Measurements from ENCODE around the gene STEAP3. TPM values are rescaled to one million over a fixed set of nuclear protein-coding genes. Genes with fewer than 3 reads are reported as not detected.
"Not testable (repeated sequence)": the region's sequence is repeated elsewhere in the genome, so short reads cannot be mapped to it uniquely, and the experiment has no call there.

Gene STEAP3
- total RNA-seq, 1 donor from 2014 or later, result 4.6 TPM

DNA sequence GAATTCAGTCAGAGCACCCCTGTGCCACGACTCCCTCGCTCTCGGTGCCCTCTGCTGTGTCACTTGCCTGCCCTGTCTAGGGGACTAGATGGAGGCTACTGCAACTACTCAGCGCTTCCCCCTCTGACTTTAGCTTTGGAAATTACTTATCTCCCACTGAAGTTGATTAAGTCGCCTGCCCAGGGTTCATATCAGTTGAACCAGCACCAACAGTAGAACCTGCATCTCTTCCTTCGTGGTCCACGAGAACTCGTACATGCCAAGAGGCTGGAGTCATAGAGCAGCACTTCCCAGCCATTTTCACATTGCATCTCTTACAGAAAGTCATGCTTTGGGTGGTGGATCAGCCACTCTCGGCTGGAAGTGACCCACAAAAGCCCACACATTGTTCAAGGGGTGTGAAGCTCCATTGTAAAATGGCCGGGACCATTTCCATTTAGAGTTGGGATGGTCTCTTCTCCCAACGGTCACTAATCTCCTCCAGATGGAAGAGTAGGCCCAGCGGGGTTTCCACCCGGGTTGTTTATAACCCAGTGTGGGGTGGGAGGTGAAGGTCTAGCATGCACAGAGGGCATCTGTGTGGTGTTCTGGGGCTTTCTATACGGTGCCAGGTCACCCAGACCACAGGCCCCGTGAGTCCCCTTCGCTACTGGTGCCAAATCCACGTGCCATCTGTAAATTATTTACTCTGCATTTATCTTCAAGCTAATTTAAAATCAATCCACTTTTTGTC lies 38.0 kb downstream of the STEAP3 start:
- DNase-seq (ENCODE audit: low read depth in 2 of 2), result no peak

GRCh38 chr2:119263025-119263424 lies 39.4 kb downstream of the STEAP3 start:
- DNase-seq (ENCODE audit: low read depth in 2 of 2), result no peak

DNA sequence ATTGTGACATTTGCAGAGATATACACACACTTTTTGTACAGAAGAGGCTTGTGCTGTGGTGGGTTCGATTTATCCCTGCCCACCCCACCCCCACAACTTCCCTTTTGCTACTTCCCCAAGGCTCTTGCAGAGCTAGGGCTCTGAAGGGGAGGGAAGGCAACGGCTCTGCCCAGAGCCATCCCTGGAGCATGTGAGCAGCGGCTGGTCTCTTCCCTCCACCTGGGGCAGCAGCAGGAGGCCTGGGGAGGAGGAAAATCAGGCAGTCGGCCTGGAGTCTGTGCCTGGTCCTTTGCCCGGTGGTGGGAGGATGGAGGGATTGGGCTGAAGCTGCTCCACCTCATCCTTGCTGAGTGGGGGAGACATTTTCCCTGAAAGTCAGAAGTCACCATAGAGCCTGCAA lies 40.0 kb downstream of the STEAP3 start:
- DNase-seq (ENCODE audit: low read depth in 2 of 2), result no peak

DNA sequence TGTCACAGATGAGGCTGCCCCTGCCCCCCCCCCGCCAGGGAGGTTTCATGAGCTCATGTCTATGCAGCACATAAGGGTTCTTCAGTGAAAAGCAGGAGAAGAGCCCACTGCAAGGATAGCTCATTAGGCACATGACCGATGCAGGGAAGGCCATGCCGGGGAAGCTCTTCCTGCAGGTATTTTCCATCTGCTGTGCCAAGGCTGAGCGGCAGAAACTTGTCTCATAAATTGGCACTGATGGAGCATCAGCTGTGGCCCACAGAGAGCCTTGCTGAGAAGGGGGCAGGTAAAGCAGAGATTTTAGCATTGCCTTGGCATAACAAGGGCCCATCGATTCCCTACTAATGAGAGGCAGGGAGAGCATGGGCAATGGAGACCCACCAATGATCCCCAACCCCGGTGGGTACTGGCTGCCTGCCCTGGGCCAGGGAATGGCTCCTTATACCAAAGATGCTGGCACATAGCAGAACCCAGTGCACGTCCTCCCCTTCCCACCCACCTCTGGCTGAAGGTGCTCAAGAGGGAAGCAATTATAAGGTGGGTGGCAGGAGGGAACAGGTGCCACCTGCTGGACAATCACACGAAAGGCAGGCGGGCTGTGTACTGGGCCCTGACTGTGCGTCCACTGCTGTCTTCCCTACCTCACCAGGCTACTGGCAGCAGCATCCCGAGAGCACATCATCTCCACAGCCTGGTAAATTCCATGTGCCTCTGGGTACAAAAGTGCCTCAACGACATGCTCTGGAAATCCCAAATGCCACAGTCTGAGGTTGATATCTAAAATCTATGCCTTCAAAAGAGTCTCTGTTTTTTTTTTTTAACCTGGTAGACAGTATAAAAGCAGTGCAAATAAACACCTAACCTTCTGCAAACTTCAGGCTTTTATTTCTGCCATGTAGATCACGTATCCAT lies 41.4 kb downstream of the STEAP3 start:
- peak; percentile 61 to 87 for DNase-seq (ENCODE audit: low read depth in 2 of 2)

DNA sequence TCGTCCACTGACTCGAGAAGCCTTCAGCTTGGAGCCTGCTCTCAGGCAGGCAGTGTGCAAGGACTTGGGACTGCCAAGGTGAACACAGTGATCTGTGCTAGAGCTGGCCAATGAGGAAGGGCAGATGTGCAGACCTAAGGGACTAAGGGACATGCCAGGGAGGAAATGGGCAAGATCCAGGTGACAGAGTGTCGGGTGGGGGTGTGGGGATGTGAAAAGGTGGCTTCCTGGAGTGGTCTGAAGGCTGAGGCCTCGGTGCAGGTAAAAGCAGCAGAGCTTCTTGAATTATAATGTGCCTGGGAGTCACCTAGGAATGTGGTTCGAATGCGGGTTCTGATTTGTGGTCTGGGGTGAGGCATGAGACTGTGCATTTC lies 42.0 kb downstream of the STEAP3 start:
- DNase-seq (ENCODE audit: low read depth in 2 of 2), result no peak

DNA sequence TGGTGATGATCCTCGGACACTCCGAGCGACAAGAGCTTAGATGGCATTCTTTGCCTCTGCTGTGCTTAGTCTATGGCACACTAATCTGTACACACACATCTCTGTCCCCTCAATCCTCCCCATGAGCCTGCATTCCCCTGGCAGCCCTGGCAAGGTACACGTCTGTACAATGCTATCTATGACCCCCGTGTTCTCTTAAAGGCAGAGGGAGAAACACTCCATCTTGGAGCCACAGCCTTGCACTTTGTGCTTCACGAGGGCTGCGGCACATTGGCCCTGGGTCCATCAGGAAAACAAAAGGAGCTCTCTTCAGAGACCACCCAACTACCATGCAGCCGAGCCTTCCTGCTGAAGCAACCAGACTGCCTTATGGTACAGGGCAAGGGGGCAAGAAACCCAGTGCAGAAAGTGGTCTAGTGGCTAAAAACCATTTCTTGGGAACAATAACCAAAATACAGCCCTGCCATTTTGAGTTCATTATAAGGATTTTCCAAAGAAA lies 42.5 kb downstream of the STEAP3 start:
- DNase-seq (ENCODE audit: low read depth in 2 of 2), result no peak

DNA sequence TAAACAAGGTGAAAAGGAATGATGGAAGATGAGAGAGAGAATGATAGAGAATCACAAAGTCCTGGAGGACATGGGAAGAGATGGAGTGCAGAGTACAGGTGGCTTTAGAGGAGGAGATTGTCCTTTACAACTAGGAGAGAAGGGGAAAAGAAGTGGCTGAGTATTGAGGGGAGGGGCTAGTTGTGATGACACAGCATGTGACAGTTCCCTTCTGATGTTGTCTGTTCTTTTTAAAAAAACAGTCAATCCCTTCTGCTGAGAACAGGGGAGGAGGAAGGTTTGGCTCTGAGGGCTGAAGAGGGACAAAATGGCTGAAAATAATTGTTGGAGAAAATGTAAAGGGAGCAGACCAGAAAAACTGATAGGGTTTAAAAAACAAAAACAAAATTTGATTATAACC lies 44.0 kb downstream of the STEAP3 start:
- DNase-seq (ENCODE audit: low read depth in 2 of 2), result no peak

DNA sequence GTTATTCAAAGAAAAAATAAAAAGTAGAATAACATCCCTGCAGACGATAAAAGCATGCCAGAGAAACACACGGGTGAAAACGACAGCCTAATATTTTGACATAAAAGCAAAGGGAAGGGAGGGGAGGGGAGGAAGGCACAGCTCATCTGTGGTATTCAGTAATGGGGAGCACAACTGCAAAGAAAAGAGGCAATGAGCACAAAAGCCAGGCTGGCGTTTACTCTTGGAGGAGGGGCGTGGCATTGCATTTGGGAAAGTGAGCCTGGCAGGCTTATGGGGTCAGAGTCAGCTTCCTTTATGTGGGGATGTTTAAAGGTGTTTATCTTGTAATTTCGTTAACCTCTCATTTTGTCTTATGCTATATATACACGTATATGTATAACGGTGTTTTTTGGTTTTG lies 53.2 kb downstream of the STEAP3 start:
- DNase-seq (ENCODE audit: low read depth in 2 of 2), result no peak

DNA sequence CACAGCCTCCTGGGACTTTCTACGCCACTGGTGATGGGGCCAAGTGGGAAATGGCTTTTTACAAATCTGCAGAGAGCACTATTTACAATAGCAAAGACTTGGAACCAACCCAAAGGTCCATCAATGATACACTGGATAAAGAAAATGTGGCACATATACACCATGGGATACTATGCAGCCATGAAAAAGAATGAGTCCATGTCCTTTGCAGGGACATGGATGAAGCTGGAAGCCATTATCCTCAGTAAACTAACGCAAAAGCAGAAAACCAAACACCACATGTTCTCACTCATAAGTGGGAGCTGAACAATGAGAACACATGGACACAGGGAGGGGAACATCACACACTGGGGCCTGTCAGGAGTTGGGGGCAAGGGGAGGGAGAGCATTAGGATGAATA lies 54.8 kb downstream of the STEAP3 start:
- not testable (repeated sequence) for DNase-seq (ENCODE audit: low read depth in 2 of 2)

DNA sequence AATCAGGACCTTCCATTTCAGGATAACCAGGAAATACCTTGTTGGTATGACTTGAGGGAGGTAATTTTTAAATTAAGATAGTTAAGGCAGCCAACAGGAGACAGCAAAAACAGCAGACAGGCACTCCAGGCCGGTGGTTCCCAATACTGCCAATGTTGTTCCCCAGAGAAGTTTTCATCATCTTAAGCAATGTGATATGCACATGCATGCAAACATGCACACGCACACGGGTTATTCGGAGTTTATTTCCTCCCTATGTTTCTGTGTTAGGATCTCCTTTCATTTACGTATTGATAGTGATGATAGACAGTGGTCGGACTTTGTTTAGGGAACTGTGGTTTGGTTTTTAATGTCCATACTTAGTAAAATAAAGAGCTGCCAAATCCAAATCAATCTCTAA lies 55.3 kb downstream of the STEAP3 start:
- no peak for DNase-seq (ENCODE audit: low read depth in 2 of 2)

GRCh38 chr2:119279666-119280065 lies 56.0 kb downstream of the STEAP3 start:
- no peak for DNase-seq (ENCODE audit: low read depth in 2 of 2)

DNA sequence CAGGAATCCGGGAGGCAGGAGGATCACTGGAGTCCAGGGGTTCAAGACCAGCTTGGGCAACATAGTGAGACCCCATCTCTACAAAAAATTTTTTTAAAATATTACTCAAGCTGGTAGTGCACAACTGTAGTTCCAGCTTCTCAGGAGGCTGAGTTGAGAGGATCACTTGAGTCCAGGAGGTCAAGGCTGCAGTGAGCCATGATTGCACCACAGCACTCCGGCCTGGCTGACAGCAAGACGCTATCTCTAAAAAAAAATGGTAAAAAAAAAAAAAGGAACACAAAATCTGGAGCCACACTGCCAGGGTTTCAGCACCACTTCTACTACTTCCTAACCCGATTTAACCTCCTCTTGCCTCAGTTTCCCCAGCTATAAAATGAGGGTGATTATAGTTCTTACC lies 57.0 kb downstream of the STEAP3 start:
- DNase-seq (ENCODE audit: low read depth in 2 of 2), result no peak

DNA sequence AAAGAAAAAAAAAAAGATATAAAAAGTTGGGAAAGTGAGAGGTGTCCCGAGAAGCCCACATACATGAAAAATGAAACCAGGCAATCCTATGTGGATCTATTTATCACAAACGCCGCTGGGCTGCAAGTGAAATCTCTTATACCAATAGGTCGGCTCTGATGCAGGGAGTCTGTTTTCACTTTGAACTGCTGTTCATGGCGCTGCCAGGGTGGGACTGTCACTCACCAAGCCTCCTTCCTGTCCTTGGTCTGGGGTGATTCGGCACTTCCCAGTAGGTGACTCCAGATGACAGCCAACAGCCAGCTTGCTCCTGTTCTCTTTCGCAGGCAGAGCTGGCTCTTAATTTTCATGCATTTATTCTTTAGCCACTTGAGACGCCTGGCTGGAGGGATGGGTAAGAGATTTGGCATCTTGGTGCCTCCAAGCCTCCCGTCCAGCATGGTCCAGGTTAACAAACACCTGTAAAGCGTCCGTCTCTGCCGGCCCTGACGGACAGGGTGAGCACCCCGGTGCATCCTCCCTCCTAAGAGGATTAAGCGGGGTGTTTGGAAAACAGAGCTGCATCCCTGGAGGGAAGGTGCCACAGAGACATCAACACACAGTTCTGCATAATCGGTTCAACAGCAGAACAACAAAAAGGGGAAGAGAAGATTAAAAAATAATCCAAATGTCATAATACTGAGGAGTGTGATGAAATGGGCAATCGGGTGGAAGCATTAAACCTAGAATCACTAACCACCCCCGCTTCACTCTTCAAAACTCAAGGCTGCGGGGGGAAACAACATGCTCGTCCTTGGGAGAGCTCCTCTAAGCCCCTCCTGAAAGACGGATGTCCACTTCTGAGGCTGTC lies 58.7 kb downstream of the STEAP3 start:
- no peak for DNase-seq (ENCODE audit: low read depth in 2 of 2)

GRCh38 chr2:119282996-119283511 lies 59.4 kb downstream of the STEAP3 start:
- DNase-seq (ENCODE audit: low read depth in 2 of 2), result no peak

- DNase-seq (ENCODE audit: low read depth in 2 of 2), result no peak
These were observed 60.3 kb downstream of the STEAP3 start for GRCh38 chr2:119283873-119284331.

DNA sequence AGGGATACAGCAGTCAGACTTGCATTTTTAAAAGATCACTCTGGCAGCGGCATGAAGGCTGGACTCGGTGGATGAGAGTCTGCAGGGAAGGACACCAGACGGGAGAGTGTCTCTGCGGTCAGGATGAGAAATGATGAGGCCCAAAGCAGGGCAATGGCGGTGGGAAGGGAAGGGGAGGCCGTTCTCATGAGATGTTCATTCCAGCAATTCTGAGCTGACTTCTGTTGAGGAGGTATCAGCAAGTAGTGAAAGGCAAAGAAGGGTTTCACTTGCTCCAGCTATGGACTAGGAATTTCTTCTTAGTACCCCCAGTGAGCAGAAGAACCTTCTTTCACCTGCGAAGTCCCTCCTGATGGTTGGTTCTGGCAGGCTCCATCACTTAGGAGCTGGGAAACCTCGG lies 63.0 kb downstream of the STEAP3 start:
- DNase-seq (ENCODE audit: low read depth in 2 of 2), result no peak

DNA sequence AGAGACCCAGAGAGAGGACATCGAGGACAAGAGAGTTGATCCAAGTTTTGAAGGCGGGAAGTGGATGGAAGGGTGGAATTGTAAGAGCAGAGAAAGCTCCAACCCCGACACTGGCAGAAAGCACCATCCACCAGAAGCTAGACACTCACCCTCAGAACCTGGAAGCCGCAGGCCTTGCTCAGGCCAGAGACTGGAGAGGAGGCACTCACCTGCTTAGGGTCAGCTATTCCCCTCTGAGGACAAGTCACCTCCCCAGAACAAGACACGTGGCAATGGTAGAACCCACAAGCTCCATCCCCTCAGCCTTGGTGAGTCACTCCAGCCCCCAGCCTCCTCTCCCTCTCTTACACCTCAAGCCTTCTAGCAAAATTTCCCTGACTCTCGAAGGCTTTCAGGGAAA lies 64.9 kb downstream of the STEAP3 start:
- DNase-seq (ENCODE audit: low read depth in 2 of 2), result no peak

DNA sequence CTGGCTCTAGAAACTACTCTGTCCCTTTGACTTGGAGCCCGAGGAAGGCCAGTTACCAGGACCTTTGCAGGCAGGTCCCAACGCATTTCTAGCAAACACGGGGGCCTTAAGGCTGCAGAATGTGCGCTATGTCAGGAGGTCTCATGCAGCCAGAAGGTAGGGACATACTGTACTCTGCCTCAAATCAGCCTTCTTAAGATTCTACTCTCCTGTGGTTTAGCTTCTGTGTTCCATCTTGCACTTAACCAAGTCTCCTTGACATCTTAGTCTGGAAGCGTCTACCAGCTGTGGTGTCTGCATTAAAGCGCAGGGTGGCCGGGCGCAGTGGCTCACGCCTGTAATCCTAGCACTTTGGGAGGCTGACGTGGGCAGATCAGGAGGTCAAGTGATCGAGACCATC lies 65.5 kb downstream of the STEAP3 start:
- no peak for DNase-seq (ENCODE audit: low read depth in 2 of 2)

DNA sequence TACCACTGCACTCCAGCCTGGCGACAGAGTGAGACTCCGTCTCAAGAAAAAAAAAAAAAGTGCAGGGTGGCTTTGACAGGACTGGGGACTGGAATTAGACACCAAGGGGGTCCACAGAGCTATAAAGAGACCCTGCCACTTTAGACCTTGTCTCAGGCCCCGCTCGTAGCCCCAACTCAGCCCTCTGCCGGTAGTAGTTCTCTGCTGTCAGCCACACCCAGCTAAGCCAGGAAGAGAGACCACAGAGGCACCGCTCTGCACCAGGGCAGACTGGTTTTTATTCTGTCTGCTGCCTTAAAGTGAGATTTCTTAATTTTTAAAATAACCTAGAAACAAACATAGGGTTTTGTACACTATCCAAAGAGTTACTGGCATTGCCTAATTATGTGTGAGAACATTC lies 66.0 kb downstream of the STEAP3 start:
- DNase-seq (ENCODE audit: low read depth in 2 of 2), result no peak

- peak; percentile 76 to 82 for DNase-seq (ENCODE audit: low read depth in 2 of 2)
These were observed 67.4 kb downstream of the STEAP3 start for GRCh38 chr2:119290859-119291587.
